Measurements from ENCODE around the gene KRTAP21-2.
"Not testable (repeated sequence)": the region's sequence is repeated elsewhere in the genome, so short reads cannot be mapped to it uniquely, and the experiment has no call there.

Gene KRTAP21-2

GRCh38 chr21:30747159-30747558 lies at the start of gene KRTAP21-2:
TSS of gene KRTAP21-2 (minus strand) at chr21:30747259. CDS start at chr21:30747202, 57 bp downstream.
- no peak for DNase-seq

DNA sequence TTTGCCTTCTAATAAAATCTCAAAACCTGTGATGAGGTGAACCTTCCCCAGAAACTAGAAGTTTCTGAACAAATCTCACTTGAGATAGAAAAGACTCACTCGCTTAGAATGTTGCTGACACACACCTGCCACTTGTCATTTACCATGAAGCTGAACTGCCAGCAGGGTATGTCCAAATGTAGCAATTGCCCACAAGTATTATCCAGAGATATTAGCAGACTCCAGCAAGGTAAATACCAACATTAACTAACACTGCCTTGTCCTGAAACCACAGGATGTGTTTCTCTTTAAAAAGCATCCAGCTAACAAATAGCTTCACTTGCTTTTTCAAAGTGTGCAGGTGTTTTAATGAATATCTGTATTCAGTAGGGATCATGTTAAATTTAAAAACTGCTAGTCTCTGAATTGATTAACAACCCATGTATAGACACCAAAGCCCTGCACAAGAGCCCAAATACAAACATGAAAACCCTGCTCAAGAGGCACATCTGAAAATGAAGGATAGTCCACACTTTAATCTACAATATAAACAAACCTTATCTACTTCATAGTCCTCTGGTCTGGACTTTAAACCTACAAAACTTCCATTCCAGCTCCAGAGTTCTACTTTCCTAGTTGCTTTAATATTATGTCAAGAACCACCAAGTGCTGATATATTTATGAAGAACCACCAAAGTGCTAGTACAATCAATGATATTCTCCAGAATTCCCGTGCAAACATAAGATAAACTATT lies 46.7 kb upstream of the KRTAP21-2 start:
- no peak for DNase-seq

DNA sequence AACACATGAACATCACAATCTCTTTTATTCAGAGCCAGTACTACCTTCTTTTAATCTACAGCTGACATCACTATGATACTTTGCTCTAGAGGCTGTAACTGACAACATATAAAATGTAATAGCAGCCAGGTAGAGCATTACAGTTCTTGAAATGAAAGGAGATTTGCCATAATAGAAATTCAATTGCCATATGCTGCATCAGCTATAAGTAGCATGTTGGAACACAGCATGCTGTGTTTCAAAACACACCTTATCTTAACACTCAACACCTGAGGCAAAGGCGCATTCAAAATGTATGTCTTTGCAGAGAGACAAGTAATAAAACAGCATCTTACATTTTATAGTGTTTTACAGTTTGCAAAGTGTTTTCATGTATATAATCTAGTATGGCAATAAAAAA lies 32.2 kb upstream of the KRTAP21-2 start:
- no peak for DNase-seq

DNA sequence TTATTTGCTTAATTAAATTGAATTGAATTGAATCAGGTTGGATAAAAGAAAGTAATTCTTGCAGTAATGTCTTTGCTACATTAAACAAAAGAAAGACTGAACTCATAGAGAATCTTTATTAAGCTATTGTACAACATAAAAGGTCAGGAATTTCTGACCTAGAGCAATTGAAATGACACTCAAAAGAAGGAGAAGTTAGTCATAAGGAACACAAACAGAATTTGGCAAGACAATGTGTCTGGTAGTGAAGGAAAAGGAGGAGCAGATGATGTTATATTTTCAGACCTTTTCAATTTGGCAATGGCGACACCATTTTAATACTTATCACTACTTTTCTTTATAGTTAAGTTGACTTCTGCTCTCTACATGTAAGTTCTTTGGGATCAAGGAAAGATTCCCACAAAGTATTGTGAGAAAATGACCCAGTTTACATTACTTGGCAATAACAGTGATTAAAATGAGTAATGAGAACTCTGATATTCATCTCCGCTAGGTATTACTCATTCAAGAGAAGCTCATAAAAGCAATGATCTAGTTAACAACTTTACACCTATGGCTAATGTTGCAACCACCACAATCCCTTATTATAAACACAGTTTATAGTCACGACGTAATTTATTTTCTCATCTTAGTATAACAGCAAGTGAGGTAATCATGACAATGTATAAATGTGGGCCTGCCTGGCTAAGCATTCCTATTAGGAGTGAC lies 22.8 kb upstream of the KRTAP21-2 start:
- no peak for DNase-seq

GRCh38 chr21:30760776-30761175 lies 13.7 kb upstream of the KRTAP21-2 start:
- DNase-seq: no peak

- DNase-seq: no peak
Observed at GRCh38 chr21:30758306-30758705, 11.2 kb upstream of the KRTAP21-2 start.

DNA sequence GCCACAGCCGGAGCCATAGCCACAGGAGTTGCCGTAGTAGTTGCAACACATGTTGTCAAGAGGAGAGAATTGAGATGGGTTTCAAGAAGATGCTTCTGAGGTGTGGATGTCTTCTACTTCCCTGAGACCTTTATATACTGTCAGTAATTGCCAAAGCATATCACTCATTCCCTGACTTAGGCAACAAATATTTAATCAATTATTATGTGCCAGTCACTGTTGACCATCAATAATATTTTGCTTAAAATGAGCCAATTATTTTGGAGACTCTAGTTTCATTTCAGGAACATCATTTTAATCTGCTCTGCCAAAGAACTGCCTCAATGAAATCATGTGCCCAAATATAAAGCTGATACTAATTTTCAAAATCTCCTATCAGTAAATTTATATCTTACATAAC lies 8.3 kb upstream of the KRTAP21-2 start, which contains the start of gene KRTAP21-1:
KRTAP21-1 (minus strand) TSS at position 101 of the 400 bp plus-strand sequence; CDS start at position 51, 50 bp downstream.
- DNase-seq: not testable (repeated sequence)

DNA sequence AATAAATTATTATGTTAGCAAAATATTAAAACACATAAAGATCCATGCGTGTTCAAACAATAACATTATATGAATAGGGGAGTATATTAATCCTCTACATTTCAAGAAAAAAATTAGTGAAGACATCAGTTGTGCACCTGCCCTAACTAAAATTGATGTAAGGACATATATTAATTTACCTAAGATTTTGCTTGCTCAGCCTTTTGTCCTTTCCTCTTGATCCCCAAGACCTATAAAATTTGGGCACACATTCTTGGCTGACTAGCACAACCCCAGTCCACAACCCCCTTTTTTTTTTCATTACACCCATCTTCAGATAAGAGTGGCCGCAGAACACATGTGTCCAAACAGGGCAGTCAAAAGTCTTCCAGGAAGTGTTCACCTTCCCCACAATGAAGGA lies 6.6 kb downstream of the KRTAP21-2 start:
- DNase-seq: no peak

- DNase-seq: no peak
Observed at GRCh38 chr21:30733026-30733425, 14.0 kb downstream of the KRTAP21-2 start.

- no peak for DNase-seq
Observed at GRCh38 chr21:30726726-30727125, 20.3 kb downstream of the KRTAP21-2 start.

DNA sequence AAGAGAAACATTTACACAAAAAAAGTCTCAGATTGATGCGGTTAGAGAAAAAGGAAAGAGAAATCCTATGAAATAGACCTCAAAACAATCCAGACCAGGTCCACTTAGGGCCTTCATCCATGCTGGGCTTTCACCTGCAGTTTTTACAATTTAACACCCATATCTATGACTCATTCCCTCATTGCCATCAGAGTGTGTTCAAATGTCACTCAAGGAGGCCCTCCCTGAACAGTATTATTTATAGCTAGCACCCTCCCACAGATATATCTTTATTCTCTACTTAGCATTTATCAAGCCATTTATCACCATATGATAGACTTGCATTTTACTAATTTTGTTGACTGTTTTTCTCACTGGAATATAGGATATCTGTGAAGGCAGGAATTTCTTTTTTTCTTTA lies 27.7 kb downstream of the KRTAP21-2 start:
- DNase-seq: no peak

- DNase-seq: no peak
Observed at GRCh38 chr21:30718239-30718909, 28.7 kb downstream of the KRTAP21-2 start, which contains the start of gene KRTAP21-3. TSS of gene KRTAP21-3 (minus strand) at chr21:30718777. CDS start at chr21:30718759, 18 bp downstream.

GRCh38 chr21:30717105-30717504 lies 30.0 kb downstream of the KRTAP21-2 start:
- DNase-seq: no peak

DNA sequence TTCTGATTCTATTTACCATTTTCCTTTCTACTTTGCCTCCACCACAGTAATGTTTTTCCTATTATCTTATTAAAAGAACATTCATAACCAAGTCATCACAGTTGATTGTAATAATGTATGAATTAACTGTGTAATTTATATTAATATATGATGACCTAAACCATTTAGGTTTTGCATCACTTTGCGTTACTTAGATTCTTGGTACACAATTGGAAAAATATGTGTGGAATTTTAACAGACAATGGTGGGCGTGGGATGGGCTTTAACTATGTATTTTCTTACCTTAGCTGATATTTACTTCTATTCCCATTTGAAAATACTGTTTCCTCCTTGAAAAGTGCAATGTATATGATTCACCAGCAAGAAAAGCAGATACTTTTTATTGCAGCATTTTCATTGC lies 32.1 kb downstream of the KRTAP21-2 start:
- no peak for DNase-seq

DNA sequence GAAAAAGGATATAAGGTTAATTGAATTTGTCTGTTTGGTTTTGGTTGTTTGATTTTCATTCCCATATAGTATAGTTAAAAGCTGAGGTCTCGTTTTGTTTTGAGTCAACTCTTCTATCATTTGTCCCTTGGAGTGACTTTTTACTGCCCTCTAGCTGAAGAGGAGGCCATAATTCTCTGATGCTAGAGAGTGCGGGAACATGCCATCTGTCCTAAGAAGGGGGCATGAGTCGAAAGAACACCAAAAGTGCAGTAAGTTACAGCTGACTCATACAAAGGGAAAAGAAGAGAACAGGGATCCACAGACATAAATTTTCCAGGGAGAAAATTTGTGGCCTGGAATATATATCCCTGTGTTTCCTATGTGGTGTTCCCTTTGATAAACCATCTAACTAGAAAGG lies 32.6 kb downstream of the KRTAP21-2 start:
- DNase-seq: no peak

DNA sequence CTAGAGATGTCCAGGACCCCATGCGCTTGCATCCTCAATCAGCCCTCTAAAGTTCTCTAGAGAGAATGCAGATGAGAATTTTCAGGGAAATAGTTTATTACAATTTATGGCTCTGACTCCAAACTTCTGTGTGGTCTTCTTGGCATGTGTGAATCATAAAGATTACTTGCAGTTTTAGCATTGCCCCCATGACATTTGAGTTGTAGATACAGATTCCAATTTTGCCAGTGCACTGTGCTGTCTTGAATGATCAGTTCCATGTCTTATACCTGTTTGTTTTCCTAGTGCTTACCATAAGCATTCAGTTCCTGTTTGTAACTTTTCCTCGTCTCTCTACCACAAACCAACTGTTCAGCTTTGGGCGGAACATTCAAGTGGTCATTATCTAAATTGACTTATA lies 33.3 kb downstream of the KRTAP21-2 start:
- DNase-seq: no peak

GRCh38 chr21:30710499-30710898 lies 36.6 kb downstream of the KRTAP21-2 start:
- DNase-seq: no peak

DNA sequence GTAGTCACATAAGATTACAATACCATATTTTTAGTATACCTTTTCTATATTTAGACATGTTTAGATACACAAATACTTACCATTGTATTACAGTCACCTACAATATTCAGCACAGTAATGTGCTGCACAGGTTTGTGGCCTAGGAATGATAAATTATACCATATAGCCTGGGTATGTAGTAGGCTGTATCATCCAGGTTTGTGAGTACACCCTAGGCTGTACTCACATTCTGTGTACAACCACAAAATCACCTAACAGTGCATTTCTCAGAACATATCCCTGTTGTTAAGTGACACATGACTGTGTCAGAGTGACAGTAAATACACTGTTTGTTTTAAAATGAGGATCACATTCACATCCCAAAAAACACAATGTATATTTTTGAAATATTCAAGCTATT lies 39.6 kb downstream of the KRTAP21-2 start:
- no peak for DNase-seq
